SK-N-SH (cell line): ENCODE measurements around the gene SLC27A2. TPM values are rescaled to one million over a fixed set of nuclear protein-coding genes. Genes with fewer than 3 reads are reported as not detected.

Source experiments
- CTCF ChIA-PET: fragments of 300-600, 350-600 bp; formaldehyde crosslinking; extraction: SDS; loops from one replicate; lab custom pipeline; 2021; lab: Yijun Ruan, JAX
- POLR2A ChIA-PET: fragments of 350-600 bp; sonication (Branson Sonifier 250); formaldehyde crosslinking; extraction: SDS; loops from one replicate; lab custom pipeline; 2020; ENCODE audit warnings: antibody characterized with exemption, inconsistent platforms; lab: Yijun Ruan, JAX
- DNase-seq: peaks from one replicate; pipeline ENCODE4 v3.0.0; 2012
- H2AFZ ChIP-seq: fragments of 200-600 bp; sonication (generic); 2 replicates; pipeline ENCODE4 v1.8.1; 2016; ENCODE audit warnings: antibody characterized with exemption, mild to moderate bottlenecking, low read depth
- H3F3A ChIP-seq: fragments of 200-600 bp; sonication (generic); replicated peaks from 2 replicates; pipeline ENCODE3; 2016; ENCODE audit warnings: antibody characterized with exemption, mild to moderate bottlenecking; ENCODE audit not compliant: insufficient read depth
- H3K27ac ChIP-seq, 2 experiments: fragments of 200-500 bp in 1 of 2; fragments of 200-600 bp in 1 of 2; sonication (Bioruptor generic) in 1 of 2; sonication (generic), shearing (Covaris generic) in 1 of 2; 2 replicates each; pipeline versions ENCODE4 v1.5.1 to v1.6.1; 2014 to 2016; ENCODE audit warnings: low read depth in 2 of 2, inconsistent platforms in 1 of 2, low read length in 1 of 2, mild to moderate bottlenecking in 1 of 2, mixed read lengths in 1 of 2
- H3K27me3 ChIP-seq: fragments of 200-600 bp; sonication (generic), shearing (Covaris generic); 2 replicates; pipeline ENCODE4 v1.6.1; 2016; ENCODE audit warnings: mixed run types; ENCODE audit not compliant: insufficient read depth
- H3K36me3 ChIP-seq, 2 experiments: fragments of 200-500 bp in 1 of 2; fragments of 200-600 bp in 1 of 2; sonication (Bioruptor generic) in 1 of 2; sonication (generic) in 1 of 2; replicated peaks in 1 of 2; 2 replicates each; pipeline versions ENCODE3 to v1.5.1; 2014 to 2016; ENCODE audit warnings: low read length in 1 of 2, mild to moderate bottlenecking in 1 of 2; ENCODE audit not compliant: insufficient read depth in 2 of 2, control insufficient read depth in 1 of 2
- H3K4me1 ChIP-seq, 2 experiments: fragments of 200-500 bp in 1 of 2; fragments of 200-600 bp in 1 of 2; sonication (Bioruptor generic) in 1 of 2; sonication (generic), shearing (Covaris generic) in 1 of 2; 2 replicates each; pipeline versions ENCODE4 v1.5.1 to v1.6.1; 2014 to 2016; ENCODE audit warnings: low read depth in 1 of 2, low read length in 1 of 2, mixed run types in 1 of 2; ENCODE audit not compliant: insufficient read depth in 2 of 2, control insufficient read depth in 1 of 2
- H3K4me2 ChIP-seq: fragments of 200-600 bp; sonication (generic), shearing (Covaris generic); 2 replicates; pipeline ENCODE4 v1.6.1; 2017; ENCODE audit warnings: mixed run types
- H3K4me3 ChIP-seq, 2 experiments: fragments of 200-500 bp in 1 of 2; fragments of 200-600 bp in 1 of 2; sonication (Bioruptor generic) in 1 of 2; sonication (generic), shearing (Covaris generic) in 1 of 2; 2 replicates each; pipeline versions ENCODE4 v1.5.1 to v1.8.1; 2014 to 2016; ENCODE audit warnings: low read depth in 2 of 2, inconsistent platforms in 1 of 2, low read length in 1 of 2, mild to moderate bottlenecking in 1 of 2, mixed read lengths in 1 of 2, moderate library complexity in 1 of 2
- H3K79me2 ChIP-seq: fragments of 200-600 bp; sonication (generic); 2 replicates; pipeline ENCODE4 v1.8.1; 2017; ENCODE audit warnings: mild to moderate bottlenecking; ENCODE audit not compliant: insufficient read depth
- H3K9ac ChIP-seq: fragments of 200-600 bp; sonication (generic); 2 replicates; pipeline ENCODE4 v1.6.1; 2017; ENCODE audit warnings: mixed run types
- H3K9me2 ChIP-seq: fragments of 200-600 bp; sonication (generic); 2 replicates; pipeline ENCODE4 v1.6.1; 2017; ENCODE audit warnings: mixed run types
- H3K9me3 ChIP-seq: fragments of 200-600 bp; sonication (generic); 2 replicates; pipeline ENCODE4 v1.6.1; 2017; ENCODE audit warnings: mixed run types, mild to moderate bottlenecking, moderate library complexity
- H4K20me1 ChIP-seq: fragments of 200-600 bp; sonication (generic); 2 replicates; pipeline ENCODE4 v1.6.1; 2017; ENCODE audit warnings: mild to moderate bottlenecking, mixed run types; ENCODE audit not compliant: insufficient read depth
- CHD2 ChIP-seq: fragments of 150-350 bp; IDR thresholded peaks from 2 replicates; pipeline ENCODE4 v1.6.1; 2018; ENCODE audit warnings: low read length; ENCODE audit not compliant: partially characterized antibody
- EP300 ChIP-seq, 2 experiments: IDR thresholded peaks; 2 replicates each; pipeline versions ENCODE4 v1.4.0 to v1.6.1; 2012; ENCODE audit warnings: borderline replicate concordance in 1 of 2, low read depth in 1 of 2, low read length in 1 of 2
- EZH2phosphoT487 ChIP-seq: fragments of 200-600 bp; sonication (generic); IDR thresholded peaks from 2 replicates; pipeline ENCODE4 v1.6.1; 2017; ENCODE audit warnings: low read depth, mixed run types, mild to moderate bottlenecking, antibody characterized with exemption, moderate library complexity, borderline replicate concordance
- FOXJ3 ChIP-seq: sonication (generic); formaldehyde crosslinking; IDR thresholded peaks from 2 replicates; pipeline ENCODE4 v1.5.1; 2020; ENCODE audit warnings: mild to moderate bottlenecking, missing genetic modification reagents
- GATA2 ChIP-seq: sonication (generic); formaldehyde crosslinking; IDR thresholded peaks from 2 replicates; pipeline ENCODE4 v1.5.0; 2020; ENCODE audit warnings: mild to moderate bottlenecking, missing genetic modification reagents
- MXI1 ChIP-seq: IDR thresholded peaks from 2 replicates; pipeline ENCODE4 v1.6.1; 2012; ENCODE audit warnings: mild to moderate bottlenecking, low read depth, low read length, improper control_type of control experiment
- PBX3 ChIP-seq: IDR thresholded peaks from 2 replicates; pipeline ENCODE4; 2012
- SMC3 ChIP-seq: IDR thresholded peaks from 2 replicates; pipeline ENCODE4 v1.6.1; 2012; ENCODE audit warnings: low read depth, low read length, improper control_type of control experiment
- TAF1 ChIP-seq: IDR thresholded peaks from 2 replicates; pipeline ENCODE4 v1.6.1; 2012; ENCODE audit warnings: low read depth, mild to moderate bottlenecking, low read length, moderate library complexity, borderline replicate concordance
- USF1 ChIP-seq: IDR thresholded peaks from 2 replicates; pipeline ENCODE4 v1.4.0; 2012; ENCODE audit warnings: low read depth, borderline replicate concordance
- YY1 ChIP-seq: IDR thresholded peaks from 2 replicates; pipeline ENCODE4 v1.4.0; 2012; ENCODE audit warnings: low read depth, mild to moderate bottlenecking
- WGBS: methylation state at CpG from one replicate; pipeline ENCODE4 v1.1.6; 2017; ENCODE audit warnings: low lambda C conversion rate; 5-methylcytosine and 5-hydroxymethylcytosine counted together
- polyA plus RNA-seq, 3 experiments: library from polyadenylated mRNA; depleted of rRNA; stranded (reverse); fragments of >200 nt; gene quantifications; 2 replicates each; pipeline ENCODE4 v1.2.3, GENCODE V29; 2012
- TF ChIP-seq, protein P1 (sequence below): IDR thresholded peaks from 2 replicates; pipeline ENCODE4 v1.4.0; 2012; ENCODE audit warnings: low read depth

The SLC27A2 gene
- polyA plus RNA-seq, 1 of the 3 experiments (the other 2 are of a cell fraction), result 0.49 TPM

DNA sequence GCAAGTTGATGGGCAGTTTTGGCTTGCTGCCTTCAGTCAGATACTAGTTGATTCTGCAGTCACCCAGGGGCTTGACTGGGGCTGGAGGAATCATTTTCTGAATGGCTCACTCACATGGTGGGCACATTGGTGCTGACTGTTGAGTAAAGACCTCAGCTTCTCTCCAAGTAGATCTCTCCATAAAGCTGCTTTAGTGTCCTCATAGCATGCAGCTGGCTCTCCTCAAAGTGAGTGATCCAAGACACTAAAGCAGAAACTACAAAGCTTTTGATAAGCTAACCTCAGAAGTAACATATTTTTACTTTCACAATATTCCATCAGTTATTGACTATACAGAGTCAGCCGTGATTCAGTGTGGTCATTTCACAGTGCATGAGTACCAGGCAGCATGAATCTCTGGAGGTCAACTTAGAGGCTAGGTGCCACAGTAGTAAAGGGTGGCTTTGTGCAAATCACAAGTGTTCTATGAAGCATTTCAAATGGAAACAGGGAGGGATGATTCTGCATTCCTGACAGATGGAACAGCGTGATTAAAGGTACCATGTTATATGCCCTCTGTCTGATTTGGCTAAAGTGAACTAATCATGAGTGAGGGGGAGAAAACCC lies 38.6 kb upstream of the SLC27A2 start:
- Histone ChIP-seq H2AFZ (no peak overlapping the region), H3K9ac (no peak overlapping the region), H3K27me3 (no peaks in the 10 kb centered on the region), H3K79me2 (no peaks in the 10 kb centered on the region), H3F3A (no peaks in the 10 kb centered on the region), H4K20me1 (no peaks in the 10 kb centered on the region), H3K27ac (no peak overlapping the region), H3K36me3 (no peaks in the 10 kb centered on the region), H3K9me3 (no peaks in the 10 kb centered on the region), H3K9me2 (no peaks in the 10 kb centered on the region), H3K4me3 (no peak overlapping the region), H3K4me2 (no peak overlapping the region), H3K4me1 (no peaks in the 10 kb centered on the region; a peak in 2 of 4 replicates)
- ChIA-PET POLR2A (no interaction called here), CTCF (interaction anchor here (0.9 to 1.5 kb wide), 2 partner anchors 93 to 1282 kb away, joined by 3 to 4 read pairs; no protein-coding TSS in a partner anchor)
- TF ChIP-seq EZH2phosphoT487 (no peak), FOXJ3 (CRISPR knock-in tag) (no peak), GATA2 (CRISPR knock-in tag) (no peak)
- TF ChIP-seq, protein P1, sequence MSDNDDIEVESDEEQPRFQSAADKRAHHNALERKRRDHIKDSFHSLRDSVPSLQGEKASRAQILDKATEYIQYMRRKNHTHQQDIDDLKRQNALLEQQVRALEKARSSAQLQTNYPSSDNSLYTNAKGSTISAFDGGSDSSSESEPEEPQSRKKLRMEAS, result no peak
- no peak for DNase-seq
- WGBS, result 86% methylated on average over 2 of the region's 2 CpGs

GRCh38 chr15:50144341-50145120 lies 37.5 kb upstream of the SLC27A2 start:
- no peaks in the 10 kb centered on the region for H3K36me3 ChIP-seq
- peak overlapping the region; percentile 10; the same call in 1 of the 2 replicates for H2AFZ ChIP-seq
- 87% methylated on average over 6 of the region's 6 CpGs for WGBS
- no peak overlapping the region for H3K4me2 ChIP-seq
- no peaks in the 10 kb centered on the region for H4K20me1 ChIP-seq
- CTCF ChIA-PET, result interaction anchor here (0.6 to 2.2 kb wide), 41 partner anchors 8 to 1792 kb away, joined by 3 to 27 read pairs (median 4); partner anchors contain the start of genes COPS2 and SHC4
- no peak overlapping the region for H3K9ac ChIP-seq
- H3K9me2 ChIP-seq, result no peaks in the 10 kb centered on the region
- H3K27ac ChIP-seq, result no peak overlapping the region
- no peak for TF ChIP-seq TAF1
- TF ChIP-seq EP300 (IDR thresholded peaks at IDR 0.05; ENCODE audit: borderline replicate concordance in 1 of 2, low read depth in 1 of 2, low read length in 1 of 2), result no peak
- TF ChIP-seq YY1, result no peak
- no peak for TF ChIP-seq SMC3
- TF ChIP-seq PBX3, result no peak
- TF ChIP-seq USF1, result no peak
- TF ChIP-seq MXI1, result no peak
- TF ChIP-seq CHD2, result no peak
- H3F3A ChIP-seq, result no peaks in the 10 kb centered on the region
- no peaks in the 10 kb centered on the region; a peak in 2 of 4 replicates for H3K4me1 ChIP-seq
- DNase-seq, result no peak
- H3K27me3 ChIP-seq, result no peaks in the 10 kb centered on the region
- H3K9me3 ChIP-seq, result no peaks in the 10 kb centered on the region
- no peaks in the 10 kb centered on the region for H3K79me2 ChIP-seq
- POLR2A ChIA-PET, result interaction anchor here (1.3 kb wide), 2 partner anchors 121 to 909 kb away, joined by 4 read pairs; no protein-coding TSS in a partner anchor
- no peak overlapping the region for H3K4me3 ChIP-seq
